RWPE1 (cell line): ENCODE measurements around the gene MSGN1.

Experiments
- CTCF ChIA-PET: fragments of 350-600 bp; sonication (Branson Sonifier 250); formaldehyde crosslinking; extraction: SDS; loops from one replicate; lab custom pipeline; 2021; lab: Yijun Ruan, JAX
- POLR2A ChIA-PET: fragments of 400-600 bp; formaldehyde crosslinking; extraction: SDS; loops from one replicate; lab custom pipeline; 2020; ENCODE audit warnings: antibody characterized with exemption; ENCODE audit not compliant: low non-redundant PET; lab: Yijun Ruan, JAX
- DNase-seq: peaks from one replicate; pipeline ENCODE4 v3.0.0; 2012; ENCODE audit warnings: low spot score
- H3K27ac ChIP-seq: fragments of 450-650 bp; 2 replicates; pipeline ENCODE4 v1.5.1; 2017
- TF ChIP-seq, protein P1 (sequence below): fragments of 450-650 bp; conservative IDR thresholded peaks from 2 replicates; pipeline ENCODE4 v1.5.1; 2017; ENCODE audit warnings: low read depth, mild to moderate bottlenecking

The MSGN1 gene

DNA sequence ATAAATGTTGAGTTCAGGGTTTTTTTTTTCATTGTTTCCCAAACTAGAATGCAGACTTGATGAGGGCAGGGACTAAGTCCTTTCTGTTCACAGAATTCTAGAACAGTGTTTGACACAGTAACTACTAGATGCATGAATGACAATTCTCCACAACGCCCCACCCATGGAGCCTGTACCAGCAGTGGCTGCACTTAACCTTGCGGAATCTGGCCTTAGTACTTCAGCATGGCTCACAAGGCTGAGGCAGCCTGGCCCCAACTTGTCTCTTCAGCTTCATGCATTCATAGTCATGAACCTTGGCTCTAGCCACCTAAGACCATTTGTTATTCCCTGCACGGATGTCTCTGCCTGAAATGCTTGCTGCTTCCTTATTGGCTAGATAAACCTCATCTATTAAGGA lies 29.5 kb upstream of the MSGN1 start:
- H3K27ac ChIP-seq: no peak overlapping the region
- DNase-seq: no peak
- POLR2A ChIA-PET: no interaction called here
- TF ChIP-seq, protein P1, sequence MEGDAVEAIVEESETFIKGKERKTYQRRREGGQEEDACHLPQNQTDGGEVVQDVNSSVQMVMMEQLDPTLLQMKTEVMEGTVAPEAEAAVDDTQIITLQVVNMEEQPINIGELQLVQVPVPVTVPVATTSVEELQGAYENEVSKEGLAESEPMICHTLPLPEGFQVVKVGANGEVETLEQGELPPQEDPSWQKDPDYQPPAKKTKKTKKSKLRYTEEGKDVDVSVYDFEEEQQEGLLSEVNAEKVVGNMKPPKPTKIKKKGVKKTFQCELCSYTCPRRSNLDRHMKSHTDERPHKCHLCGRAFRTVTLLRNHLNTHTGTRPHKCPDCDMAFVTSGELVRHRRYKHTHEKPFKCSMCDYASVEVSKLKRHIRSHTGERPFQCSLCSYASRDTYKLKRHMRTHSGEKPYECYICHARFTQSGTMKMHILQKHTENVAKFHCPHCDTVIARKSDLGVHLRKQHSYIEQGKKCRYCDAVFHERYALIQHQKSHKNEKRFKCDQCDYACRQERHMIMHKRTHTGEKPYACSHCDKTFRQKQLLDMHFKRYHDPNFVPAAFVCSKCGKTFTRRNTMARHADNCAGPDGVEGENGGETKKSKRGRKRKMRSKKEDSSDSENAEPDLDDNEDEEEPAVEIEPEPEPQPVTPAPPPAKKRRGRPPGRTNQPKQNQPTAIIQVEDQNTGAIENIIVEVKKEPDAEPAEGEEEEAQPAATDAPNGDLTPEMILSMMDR: no peak
- CTCF ChIA-PET: no interaction called here

DNA sequence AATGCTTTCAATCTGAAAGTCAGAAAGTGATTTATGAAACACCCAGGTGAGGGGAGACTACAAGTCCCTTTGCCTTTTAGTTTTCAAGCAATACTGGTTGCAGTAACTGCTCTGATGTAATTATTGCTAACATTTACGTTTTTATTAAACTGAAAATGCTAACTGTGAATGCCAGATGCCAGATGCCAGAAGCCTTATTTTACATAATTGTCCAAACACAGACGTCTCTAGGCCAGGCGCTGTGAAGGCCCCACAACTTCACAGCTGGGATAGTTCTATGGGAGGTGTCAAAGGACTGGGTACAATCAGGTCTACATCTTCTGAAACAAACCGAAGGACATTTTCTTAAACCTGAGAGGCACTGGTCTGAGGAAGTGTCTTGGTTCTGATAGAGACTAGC lies 27.5 kb upstream of the MSGN1 start:
- DNase-seq: no peak
- POLR2A ChIA-PET: no interaction called here
- TF ChIP-seq, protein P1: no peak
- H3K27ac ChIP-seq: no peak overlapping the region
- CTCF ChIA-PET: no interaction called here

DNA sequence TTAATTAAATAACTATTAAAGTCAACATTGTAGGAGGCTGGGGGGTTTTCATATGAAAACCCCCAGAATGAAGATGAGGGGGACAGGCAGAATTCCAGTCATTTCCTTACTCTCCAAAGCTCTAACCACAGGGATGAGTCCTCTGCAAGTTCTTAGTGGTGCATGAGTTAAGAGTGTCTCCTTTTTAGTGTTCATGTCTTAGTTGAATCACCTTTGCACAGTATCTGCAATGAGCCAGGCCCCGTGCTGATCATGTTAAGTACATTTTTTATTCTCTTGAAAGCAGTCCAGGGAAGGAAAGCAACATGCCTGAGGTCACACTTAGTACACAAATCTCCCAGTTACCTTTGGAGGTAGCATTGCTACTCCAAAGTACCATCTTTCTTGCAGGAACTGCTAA lies 25.7 kb upstream of the MSGN1 start:
- TF ChIP-seq, protein P1: no peak
- DNase-seq: no peak
- ChIA-PET POLR2A (no interaction called here), CTCF (no interaction called here)
- H3K27ac ChIP-seq: no peak overlapping the region

DNA sequence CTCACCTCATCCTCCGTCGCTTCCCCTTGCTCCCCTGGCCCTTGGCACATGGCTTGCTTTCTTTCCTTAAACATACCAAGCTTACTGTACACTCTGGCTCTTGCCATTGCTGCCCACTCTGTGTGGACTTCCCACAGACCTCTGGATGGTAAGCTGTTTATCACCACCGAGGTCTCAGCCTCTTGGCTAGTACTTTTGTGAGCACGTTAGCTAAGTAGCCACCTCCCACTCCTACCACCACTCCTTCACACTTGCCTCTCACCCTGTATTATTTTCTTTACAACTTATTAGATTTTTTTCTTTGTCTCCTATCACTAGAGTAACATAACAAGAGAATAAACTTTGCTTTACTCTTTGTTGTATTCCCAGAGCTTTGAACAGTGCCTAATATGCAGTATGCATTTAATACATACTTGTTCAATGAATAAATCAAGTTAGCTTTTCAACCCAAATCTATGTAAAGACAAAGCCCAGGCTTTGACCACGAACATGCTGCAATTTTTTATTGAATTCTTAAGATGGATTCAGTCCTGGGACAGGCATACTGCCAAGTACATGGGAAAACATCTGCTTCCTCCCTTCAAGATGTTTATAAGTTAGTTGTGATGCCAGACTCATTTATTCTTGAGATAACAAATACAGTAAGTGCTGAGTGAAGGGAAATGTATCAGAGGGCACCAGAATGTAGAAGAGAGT lies 25.0 kb upstream of the MSGN1 start:
- H3K27ac ChIP-seq: no peak overlapping the region
- CTCF ChIA-PET: interaction anchor here (0.5 to 0.6 kb wide), 2 partner anchors 134 to 633 kb away, joined by 3 to 4 read pairs; no protein-coding TSS in a partner anchor
- no peak for DNase-seq
- POLR2A ChIA-PET: no interaction called here
- TF ChIP-seq, protein P1: no peak

DNA sequence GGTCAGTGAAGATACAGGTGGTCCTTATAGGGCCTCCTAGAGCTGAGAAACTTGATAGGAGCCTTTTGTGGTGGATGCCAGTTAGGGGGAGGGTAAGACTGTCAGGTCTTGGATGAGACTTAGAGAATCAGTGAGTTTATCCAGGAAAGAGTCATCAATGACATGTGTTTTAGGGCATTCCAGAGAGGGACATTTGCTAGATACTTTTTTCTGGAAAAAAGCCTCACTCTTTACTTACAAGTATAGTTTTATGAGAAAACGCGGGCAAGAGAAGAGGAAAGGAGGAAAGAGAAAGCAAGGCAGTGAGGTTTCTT lies 24.5 kb upstream of the MSGN1 start:
- no peak overlapping the region for H3K27ac ChIP-seq
- TF ChIP-seq, protein P1: no peak
- DNase-seq: no peak
- ChIA-PET CTCF (interaction anchor here (0.6 kb wide), 1 partner anchor 135 kb away, joined by 4 read pairs; no protein-coding TSS in a partner anchor), POLR2A (no interaction called here)

DNA sequence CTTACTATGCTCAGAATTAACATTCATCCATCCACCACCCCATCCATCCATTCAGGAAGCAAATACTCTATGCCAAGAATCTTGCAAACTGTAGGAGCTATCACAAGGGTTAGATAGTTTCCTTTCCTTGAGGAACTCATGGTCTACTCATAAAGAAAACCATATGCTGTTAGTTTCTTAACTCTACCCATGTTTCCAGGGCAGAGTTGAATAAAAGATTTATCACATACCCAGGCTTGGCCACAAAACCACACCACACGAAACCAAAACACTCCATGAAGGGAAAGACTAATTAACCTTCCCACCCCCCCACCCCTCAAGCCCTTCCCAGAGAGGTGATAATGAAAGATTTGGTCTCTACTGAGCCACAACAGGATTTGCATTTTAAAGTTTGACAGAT lies 23.7 kb upstream of the MSGN1 start:
- CTCF ChIA-PET: interaction anchor here (0.7 kb wide), 1 partner anchor 1831 kb away, joined by 3 read pairs; no protein-coding TSS in a partner anchor
- no peak overlapping the region for H3K27ac ChIP-seq
- POLR2A ChIA-PET: no interaction called here
- no peak for DNase-seq
- TF ChIP-seq, protein P1: no peak
